IMR-90 (cell line): ENCODE data around the gene RSBN1L. TPM values are rescaled to one million over a fixed set of nuclear protein-coding genes. Genes with fewer than 3 reads are reported as not detected.

Source experiments
- ATAC-seq: fragments of 200-7000 bp; cut with Tn5 transposase; 2 replicates; pipeline ENCODE4 v1.9.1; 2020; ENCODE audit warnings: low read depth, mild to moderate bottlenecking, moderate library complexity
- BruUV-seq: library from RNA; stranded (reverse); fragments of 400-500 nt; replicated peaks from 2 replicates; lab custom pipeline; 2021; lab: Mats Ljungman, UMichigan
- CTCF ChIA-PET: fragments of 300-600 bp; formaldehyde crosslinking; extraction: SDS; loops from one replicate; lab custom pipeline; 2021; ENCODE audit warnings: antibody characterized with exemption; lab: Yijun Ruan, JAX
- POLR2A ChIA-PET: fragments of 300-600 bp; sonication (Branson Sonifier 250); formaldehyde crosslinking; loops from one replicate; lab custom pipeline; 2022; ENCODE audit warnings: antibody characterized with exemption; ENCODE audit not compliant: unreplicated experiment; lab: Charles Lee
- DNase-seq: peaks from one replicate; pipeline ENCODE4 v3.0.0; 2013
- H2AFZ ChIP-seq: replicated peaks from 2 replicates; pipeline ENCODE3; 2013; ENCODE audit warnings: low read length, mild to moderate bottlenecking; ENCODE audit not compliant: poor library complexity
- H2AK5ac ChIP-seq: 2 replicates; pipeline ENCODE4 v1.6.1; 2013; ENCODE audit warnings: low read depth, low read length, inconsistent platforms
- H2AK9ac ChIP-seq: replicated peaks from 2 replicates; pipeline ENCODE3; 2013; ENCODE audit warnings: mild to moderate bottlenecking, low read depth, low read length, moderate library complexity; ENCODE audit not compliant: poor library complexity
- H2BK120ac ChIP-seq: 2 replicates; pipeline ENCODE4 v1.6.1; 2013; ENCODE audit warnings: low read depth, low read length, inconsistent platforms
- H2BK15ac ChIP-seq: 3 replicates; pipeline ENCODE4 v1.6.1; 2013; ENCODE audit warnings: low read depth, low read length, inconsistent platforms
- H2BK20ac ChIP-seq: 2 replicates; pipeline ENCODE4 v1.6.1; 2013; ENCODE audit warnings: low read depth, mild to moderate bottlenecking, inconsistent platforms, low read length, moderate library complexity
- H2BK5ac ChIP-seq: 2 replicates; pipeline ENCODE4 v1.6.1; 2013; ENCODE audit warnings: mild to moderate bottlenecking, low read depth, low read length, inconsistent platforms; ENCODE audit not compliant: poor library complexity, severe bottlenecking
- H3K14ac ChIP-seq: replicated peaks from 2 replicates; pipeline ENCODE4 v1.6.1; 2013; ENCODE audit warnings: low read depth, low read length, inconsistent platforms
- H3K18ac ChIP-seq: 2 replicates; pipeline ENCODE4 v1.6.1; 2013; ENCODE audit warnings: low read depth, low read length, control low read depth
- H3K23ac ChIP-seq: 2 replicates; pipeline ENCODE4 v1.6.1; 2013; ENCODE audit warnings: low read depth, low read length, inconsistent platforms
- H3K27ac ChIP-seq: 2 replicates; pipeline ENCODE4 v1.5.1; 2013; ENCODE audit warnings: mild to moderate bottlenecking, control low read depth, low read length; ENCODE audit not compliant: insufficient read depth
- H3K27me3 ChIP-seq: 2 replicates; pipeline ENCODE4 v1.6.1; 2013; ENCODE audit warnings: low read length; ENCODE audit not compliant: control insufficient read depth, insufficient read depth
- H3K36me3 ChIP-seq: 2 replicates; pipeline ENCODE4 v1.6.1; 2013; ENCODE audit warnings: low read length, mixed read lengths; ENCODE audit not compliant: control insufficient read depth, insufficient read depth
- H3K4ac ChIP-seq: 2 replicates; pipeline ENCODE4 v1.6.1; 2013; ENCODE audit warnings: low read depth, low read length, inconsistent platforms
- H3K4me1 ChIP-seq: 2 replicates; pipeline ENCODE4 v1.6.1; 2013; ENCODE audit warnings: low read length, mixed read lengths; ENCODE audit not compliant: control insufficient read depth, insufficient read depth
- H3K4me2 ChIP-seq: 2 replicates; pipeline ENCODE4 v1.6.1; 2013; ENCODE audit warnings: low read depth, mild to moderate bottlenecking, control low read depth, low read length, moderate library complexity
- H3K4me3 ChIP-seq: 2 replicates; pipeline ENCODE4 v1.5.1; 2013; ENCODE audit warnings: low read depth, mild to moderate bottlenecking, control low read depth, low read length, moderate library complexity; ENCODE audit not compliant: insufficient read depth
- H3K56ac ChIP-seq: 2 replicates; pipeline ENCODE4 v1.6.1; 2013; ENCODE audit warnings: low read length, inconsistent platforms; ENCODE audit not compliant: insufficient read depth; ENCODE audit errors: extremely low read depth
- H3K79me1 ChIP-seq, 2 experiments: 2 replicates each; pipeline ENCODE4 v1.6.1; 2013; ENCODE audit warnings: low read length in 2 of 2, inconsistent platforms in 1 of 2, low read depth in 1 of 2
- H3K9ac ChIP-seq: 2 replicates; pipeline ENCODE4 v1.6.1; 2013; ENCODE audit warnings: low read depth, low read length, control low read depth
- H3K9me1 ChIP-seq: 2 replicates; pipeline ENCODE4 v1.6.1; 2013; ENCODE audit warnings: low read length, inconsistent platforms; ENCODE audit not compliant: insufficient read depth
- H3K9me3 ChIP-seq: 2 replicates; pipeline ENCODE4 v1.6.1; 2013; ENCODE audit warnings: low read length; ENCODE audit not compliant: control insufficient read depth, insufficient read depth
- H4K20me1 ChIP-seq: 2 replicates; pipeline ENCODE4 v1.6.1; 2013; ENCODE audit warnings: low read length, inconsistent platforms; ENCODE audit not compliant: insufficient read depth
- H4K5ac ChIP-seq: 2 replicates; pipeline ENCODE4 v1.6.1; 2013; ENCODE audit warnings: mild to moderate bottlenecking, low read depth, low read length, control low read depth
- H4K8ac ChIP-seq, 2 experiments: 2 replicates each; pipeline ENCODE4 v1.6.1; 2013; ENCODE audit warnings: low read depth in 2 of 2, low read length in 2 of 2, control low read depth in 1 of 2, inconsistent platforms in 1 of 2
- H4K91ac ChIP-seq: 2 replicates; pipeline ENCODE4 v1.6.1; 2013; ENCODE audit warnings: low read depth, low read length, inconsistent platforms; ENCODE audit not compliant: insufficient read depth
- BHLHE40 ChIP-seq: fragments of 150-350 bp; IDR thresholded peaks from 2 replicates; pipeline ENCODE4 v1.6.1; 2016; ENCODE audit warnings: mild to moderate bottlenecking, low read depth, low read length
- CEBPB ChIP-seq: IDR thresholded peaks from 2 replicates; pipeline ENCODE4 v1.6.1; 2012; ENCODE audit warnings: low read depth, low read length, improper control_type of control experiment
- CHD1 ChIP-seq: IDR thresholded peaks from 2 replicates; pipeline ENCODE4 v1.6.1; 2012; ENCODE audit warnings: low read depth, low read length, improper control_type of control experiment
- FOS ChIP-seq: fragments of 150-350 bp; IDR thresholded peaks from 2 replicates; pipeline ENCODE4 v1.6.1; 2016; ENCODE audit warnings: low read depth, low read length
- MAFK ChIP-seq: IDR thresholded peaks from 2 replicates; pipeline ENCODE4 v1.6.1; 2012; ENCODE audit warnings: low read depth, low read length, improper control_type of control experiment
- MAZ ChIP-seq: IDR thresholded peaks from 2 replicates; pipeline ENCODE4 v1.6.1; 2012; ENCODE audit warnings: low read depth, mild to moderate bottlenecking, low read length, improper control_type of control experiment, moderate library complexity, borderline replicate concordance
- MXI1 ChIP-seq: IDR thresholded peaks from 2 replicates; pipeline ENCODE4 v1.6.1; 2012; ENCODE audit warnings: low read depth, mild to moderate bottlenecking, low read length, moderate library complexity, borderline replicate concordance
- NFE2L2 ChIP-seq: fragments of 150-350 bp; IDR thresholded peaks from 2 replicates; pipeline ENCODE4 v1.6.1; 2016; ENCODE audit warnings: low read depth, mild to moderate bottlenecking, low read length
- POLR2A ChIP-seq: IDR thresholded peaks from 2 replicates; pipeline ENCODE4 v1.6.1; 2012; ENCODE audit warnings: mild to moderate bottlenecking, low read depth, low read length
- RAD21 ChIP-seq: IDR thresholded peaks from 2 replicates; pipeline ENCODE4 v1.6.1; 2012; ENCODE audit warnings: low read length, improper control_type of control experiment
- RCOR1 ChIP-seq: IDR thresholded peaks from 2 replicates; pipeline ENCODE4 v1.6.1; 2012; ENCODE audit warnings: mild to moderate bottlenecking, low read length, improper control_type of control experiment; ENCODE audit not compliant: insufficient replicate concordance
- RFX5 ChIP-seq: IDR thresholded peaks from 2 replicates; pipeline ENCODE4 v1.8.0; 2012; ENCODE audit warnings: low read depth, mild to moderate bottlenecking, low read length, moderate library complexity
- SMC3 ChIP-seq: fragments of 150-350 bp; IDR thresholded peaks from 2 replicates; pipeline ENCODE4 v1.6.1; 2016; ENCODE audit warnings: low read depth, mild to moderate bottlenecking, antibody characterized with exemption, low read length, moderate library complexity
- WGBS, 2 experiments: methylation state at CpG; one replicate each; pipeline versions ENCODE4 v1.1.5 to v1.1.7; 2013; ENCODE audit warnings: missing lambda C conversion rate in 2 of 2; ENCODE audit not compliant: insufficient read length in 1 of 2; ENCODE audit errors: extremely low coverage in 2 of 2; 5-methylcytosine and 5-hydroxymethylcytosine counted together
- dilution Hi-C: fragments of 300-500 bp; cut with HindIII; formaldehyde crosslinking; loops from one replicate; pipeline ENCODE4 v1.14.3; 2018; ENCODE audit warnings: low sequenced_read_pairs; ENCODE audit not compliant: unreplicated experiment
- in situ Hi-C: fragments of 300-500 bp; cut with MboI; formaldehyde crosslinking; loops from 3 replicates; pipeline ENCODE4 v1.14.3; 2019; ENCODE audit warnings: low sequenced_read_pairs, inconsistent platforms, mixed read lengths
- intact Hi-C: fragments of 100-400 bp; cut with micrococcal nuclease; formaldehyde crosslinking; loops from 2 replicates; pipeline ENCODE4 v1.10.0; 2022
- polyA plus RNA-seq, 3 experiments: library from polyadenylated mRNA; depleted of rRNA; stranded (reverse); fragments of >200 nt; gene quantifications; 2 replicates each; pipeline ENCODE4 v1.2.3, GENCODE V29; 2012; ENCODE audit warnings: low replicate concordance in 1 of 3
- total RNA-seq: library from RNA; depleted of rRNA; stranded (reverse); fragments of >200 nt; gene quantifications from 2 replicates; pipeline ENCODE4 v1.2.3, GENCODE V29; 2012
- TF ChIP-seq, protein P1 (sequence below): conservative IDR thresholded peaks from 2 replicates; pipeline ENCODE4 v1.5.1; 2012; ENCODE audit warnings: mild to moderate bottlenecking, low read depth, low read length, improper control_type of control experiment
- TF ChIP-seq, protein P2 (sequence below): fragments of 150-350 bp; IDR thresholded peaks from 2 replicates; pipeline ENCODE4 v1.6.1; 2016; ENCODE audit warnings: low read depth, mild to moderate bottlenecking, low read length, moderate library complexity, borderline replicate concordance
- TF ChIP-seq, protein P3 (sequence below): fragments of 150-350 bp; IDR thresholded peaks from 2 replicates; pipeline ENCODE4 v1.6.1; 2017; ENCODE audit warnings: mild to moderate bottlenecking, antibody characterized with exemption, low read length, low read depth

RSBN1L gene
- total and polyA plus RNA-seq, 2 of the 4 experiments (the other 2 are of a cell fraction): 7.8 to 14.7 TPM

DNA sequence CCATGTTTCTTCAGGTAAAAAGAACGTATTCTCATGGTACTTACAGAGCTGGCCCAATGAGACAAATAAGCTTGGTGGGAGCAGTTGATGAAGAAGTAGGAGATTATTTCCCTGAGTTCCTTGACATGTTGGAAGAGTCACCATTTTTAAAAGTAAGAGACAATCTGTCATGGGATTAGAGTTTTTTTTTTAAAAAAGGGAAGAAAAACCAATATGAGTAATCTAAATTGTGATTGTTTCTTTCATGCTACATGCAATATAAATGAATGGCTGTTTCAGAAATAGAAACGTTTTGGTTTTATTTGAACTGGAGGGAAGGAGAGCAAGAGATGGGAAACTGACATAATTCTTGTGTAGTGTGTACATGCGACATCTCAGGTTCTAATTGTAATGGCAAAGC, 69.2 kb downstream of the RSBN1L start:
- dilution Hi-C loops: no loop called here
- no peak overlapping the region; the same call in 1 of the 2 replicates for H3K4me2 ChIP-seq
- no peaks in the 10 kb centered on the region for H3K27me3 ChIP-seq
- H3K9me1 ChIP-seq: peaks cover 6% of the 10 kb centered on the region
- TF ChIP-seq SMC3: no peak
- TF ChIP-seq BHLHE40: no peak
- no peak for TF ChIP-seq NFE2L2
- TF ChIP-seq MXI1: no peak
- TF ChIP-seq POLR2A: no peak
- TF ChIP-seq MAZ: no peak
- TF ChIP-seq, protein P1, sequence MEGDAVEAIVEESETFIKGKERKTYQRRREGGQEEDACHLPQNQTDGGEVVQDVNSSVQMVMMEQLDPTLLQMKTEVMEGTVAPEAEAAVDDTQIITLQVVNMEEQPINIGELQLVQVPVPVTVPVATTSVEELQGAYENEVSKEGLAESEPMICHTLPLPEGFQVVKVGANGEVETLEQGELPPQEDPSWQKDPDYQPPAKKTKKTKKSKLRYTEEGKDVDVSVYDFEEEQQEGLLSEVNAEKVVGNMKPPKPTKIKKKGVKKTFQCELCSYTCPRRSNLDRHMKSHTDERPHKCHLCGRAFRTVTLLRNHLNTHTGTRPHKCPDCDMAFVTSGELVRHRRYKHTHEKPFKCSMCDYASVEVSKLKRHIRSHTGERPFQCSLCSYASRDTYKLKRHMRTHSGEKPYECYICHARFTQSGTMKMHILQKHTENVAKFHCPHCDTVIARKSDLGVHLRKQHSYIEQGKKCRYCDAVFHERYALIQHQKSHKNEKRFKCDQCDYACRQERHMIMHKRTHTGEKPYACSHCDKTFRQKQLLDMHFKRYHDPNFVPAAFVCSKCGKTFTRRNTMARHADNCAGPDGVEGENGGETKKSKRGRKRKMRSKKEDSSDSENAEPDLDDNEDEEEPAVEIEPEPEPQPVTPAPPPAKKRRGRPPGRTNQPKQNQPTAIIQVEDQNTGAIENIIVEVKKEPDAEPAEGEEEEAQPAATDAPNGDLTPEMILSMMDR: no peak
- TF ChIP-seq RAD21: no peak
- TF ChIP-seq CHD1: no peak
- no peak for TF ChIP-seq RCOR1
- no peak for TF ChIP-seq RFX5
- TF ChIP-seq, protein P2, sequence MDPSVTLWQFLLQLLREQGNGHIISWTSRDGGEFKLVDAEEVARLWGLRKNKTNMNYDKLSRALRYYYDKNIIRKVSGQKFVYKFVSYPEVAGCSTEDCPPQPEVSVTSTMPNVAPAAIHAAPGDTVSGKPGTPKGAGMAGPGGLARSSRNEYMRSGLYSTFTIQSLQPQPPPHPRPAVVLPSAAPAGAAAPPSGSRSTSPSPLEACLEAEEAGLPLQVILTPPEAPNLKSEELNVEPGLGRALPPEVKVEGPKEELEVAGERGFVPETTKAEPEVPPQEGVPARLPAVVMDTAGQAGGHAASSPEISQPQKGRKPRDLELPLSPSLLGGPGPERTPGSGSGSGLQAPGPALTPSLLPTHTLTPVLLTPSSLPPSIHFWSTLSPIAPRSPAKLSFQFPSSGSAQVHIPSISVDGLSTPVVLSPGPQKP: no peak
- TF ChIP-seq, protein P3, sequence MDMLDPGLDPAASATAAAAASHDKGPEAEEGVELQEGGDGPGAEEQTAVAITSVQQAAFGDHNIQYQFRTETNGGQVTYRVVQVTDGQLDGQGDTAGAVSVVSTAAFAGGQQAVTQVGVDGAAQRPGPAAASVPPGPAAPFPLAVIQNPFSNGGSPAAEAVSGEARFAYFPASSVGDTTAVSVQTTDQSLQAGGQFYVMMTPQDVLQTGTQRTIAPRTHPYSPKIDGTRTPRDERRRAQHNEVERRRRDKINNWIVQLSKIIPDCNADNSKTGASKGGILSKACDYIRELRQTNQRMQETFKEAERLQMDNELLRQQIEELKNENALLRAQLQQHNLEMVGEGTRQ: no peak
- TF ChIP-seq FOS: no peak
- TF ChIP-seq CEBPB: no peak
- TF ChIP-seq MAFK: no peak
- no peak overlapping the region for H3K27ac ChIP-seq
- H3K4me3 ChIP-seq: no peak overlapping the region
- no peak overlapping the region for H2AFZ ChIP-seq
- ChIA-PET CTCF (interaction anchor here (1.0 kb wide), 1 partner anchor 114 kb away, joined by 4 read pairs; no protein-coding TSS in a partner anchor), POLR2A (no interaction called here)
- no TSS peak for BruUV-seq
- no peaks in the 10 kb centered on the region for H3K9me3 ChIP-seq
- no peak overlapping the region for H4K5ac ChIP-seq
- H4K91ac ChIP-seq: no peak overlapping the region
- H2BK120ac ChIP-seq: no peak overlapping the region
- peaks cover 7% of the 10 kb centered on the region; the same call in 1 of the 2 replicates for H4K20me1 ChIP-seq
- peaks cover 19 to 52% of the 10 kb centered on the region in 2 experiments for H3K79me1 ChIP-seq
- H3K18ac ChIP-seq: no peak overlapping the region
- peak overlapping the region; percentile 32 for H2BK5ac ChIP-seq
- intact Hi-C loops: no loop called here
- H3K36me3 ChIP-seq: peaks cover 3% of the 10 kb centered on the region
- peaks cover 2% of the 10 kb centered on the region for H3K4me1 ChIP-seq
- no peak overlapping the region for H2AK9ac ChIP-seq
- ATAC-seq: no peak
- DNase-seq: no peak
- H2BK15ac ChIP-seq: no peak overlapping the region
- H3K14ac ChIP-seq: peak overlapping the region; percentile 49
- H2AK5ac ChIP-seq: peak overlapping the region; percentile 25; the same call in 1 of the 2 replicates
- peak overlapping the region; percentile 26; the same call in 1 of the 2 replicates for H3K23ac ChIP-seq
- no peak overlapping the region for H3K9ac ChIP-seq
- H3K4ac ChIP-seq: no peak overlapping the region; the same call in 1 of the 2 replicates
- peak overlapping the region; percentile 16; the same call in 1 of the 2 replicates for H2BK20ac ChIP-seq
- in situ Hi-C loops: no loop called here
- WGBS, 2 experiments: no CpG with 5 or more reads among the region's 3 CpGs
- no peak overlapping the region; a peak in 1 of 4 replicates for H4K8ac ChIP-seq
- no peak overlapping the region for H3K56ac ChIP-seq
